DND-41 (cell line): ENCODE data around the gene BTBD3.

Experiments
- ATAC-seq: fragments of 200-7000 bp; cut with Tn5 transposase; 3 replicates; pipeline ENCODE4 v1.9.1; 2021; ENCODE audit warnings: low read depth; ENCODE audit not compliant: insufficient read depth
- DNase-seq: peaks from one replicate; pipeline ENCODE4 v3.0.0-alpha.2; 2020
- H2AFZ ChIP-seq: 2 replicates; pipeline ENCODE4 v1.6.0; 2012; ENCODE audit warnings: low read depth, low read length
- H3K27ac ChIP-seq: 2 replicates; pipeline ENCODE4 v1.5.1; 2012; ENCODE audit warnings: low read length, inconsistent platforms
- H3K27me3 ChIP-seq: fragments of 200-600 bp; sonication (generic); 2 replicates; pipeline ENCODE4 v1.6.0; 2012; ENCODE audit warnings: low read length, mild to moderate bottlenecking, inconsistent platforms; ENCODE audit not compliant: insufficient read depth, poor library complexity
- H3K36me3 ChIP-seq: 2 replicates; pipeline ENCODE4 v1.5.1; 2012; ENCODE audit warnings: low read length, inconsistent platforms; ENCODE audit not compliant: insufficient read depth
- H3K4me1 ChIP-seq: 2 replicates; pipeline ENCODE4 v1.5.1; 2012; ENCODE audit warnings: mild to moderate bottlenecking, low read length; ENCODE audit not compliant: insufficient read depth
- H3K4me2 ChIP-seq: 2 replicates; pipeline ENCODE4 v1.6.0; 2012; ENCODE audit warnings: mild to moderate bottlenecking, moderate library complexity, low read length, inconsistent platforms; ENCODE audit not compliant: insufficient read depth
- H3K4me3 ChIP-seq, 2 experiments: fragments of 200-600 bp in 1 of 2; shearing (Covaris generic) in 1 of 2; 2 replicates each; pipeline ENCODE4 v1.5.1; 2012 to 2016; ENCODE audit warnings: inconsistent platforms in 2 of 2, low read length in 2 of 2, mild to moderate bottlenecking in 2 of 2, low read depth in 1 of 2, moderate library complexity in 1 of 2
- H3K79me2 ChIP-seq: 2 replicates; pipeline ENCODE4 v1.6.0; 2012; ENCODE audit warnings: low read length, inconsistent platforms; ENCODE audit not compliant: insufficient read depth
- H3K9ac ChIP-seq: 2 replicates; pipeline ENCODE4 v1.6.0; 2012; ENCODE audit warnings: low read depth, mild to moderate bottlenecking, inconsistent platforms, low read length, moderate library complexity
- H3K9me3 ChIP-seq: 2 replicates; pipeline ENCODE4 v1.5.1; 2012; ENCODE audit warnings: low read length, moderate library complexity, mild to moderate bottlenecking, inconsistent platforms; ENCODE audit not compliant: insufficient read depth, severe bottlenecking
- H4K20me1 ChIP-seq: 2 replicates; pipeline ENCODE4 v1.6.0; 2012; ENCODE audit warnings: low read length; ENCODE audit not compliant: insufficient read depth
- EZH2 ChIP-seq: IDR thresholded peaks from 3 replicates; pipeline ENCODE4 v1.6.1; 2012; ENCODE audit warnings: borderline replicate concordance, low read depth, mild to moderate bottlenecking, moderate library complexity, low read length, inconsistent platforms; ENCODE audit not compliant: severe bottlenecking
- TF ChIP-seq, protein P1 (sequence below): IDR thresholded peaks from 2 replicates; pipeline ENCODE4 v1.5.1; 2012; ENCODE audit warnings: borderline replicate concordance, low read length, moderate library complexity, mild to moderate bottlenecking; ENCODE audit not compliant: poor library complexity, severe bottlenecking; ENCODE audit errors: extremely low read depth

BTBD3 gene

DNA sequence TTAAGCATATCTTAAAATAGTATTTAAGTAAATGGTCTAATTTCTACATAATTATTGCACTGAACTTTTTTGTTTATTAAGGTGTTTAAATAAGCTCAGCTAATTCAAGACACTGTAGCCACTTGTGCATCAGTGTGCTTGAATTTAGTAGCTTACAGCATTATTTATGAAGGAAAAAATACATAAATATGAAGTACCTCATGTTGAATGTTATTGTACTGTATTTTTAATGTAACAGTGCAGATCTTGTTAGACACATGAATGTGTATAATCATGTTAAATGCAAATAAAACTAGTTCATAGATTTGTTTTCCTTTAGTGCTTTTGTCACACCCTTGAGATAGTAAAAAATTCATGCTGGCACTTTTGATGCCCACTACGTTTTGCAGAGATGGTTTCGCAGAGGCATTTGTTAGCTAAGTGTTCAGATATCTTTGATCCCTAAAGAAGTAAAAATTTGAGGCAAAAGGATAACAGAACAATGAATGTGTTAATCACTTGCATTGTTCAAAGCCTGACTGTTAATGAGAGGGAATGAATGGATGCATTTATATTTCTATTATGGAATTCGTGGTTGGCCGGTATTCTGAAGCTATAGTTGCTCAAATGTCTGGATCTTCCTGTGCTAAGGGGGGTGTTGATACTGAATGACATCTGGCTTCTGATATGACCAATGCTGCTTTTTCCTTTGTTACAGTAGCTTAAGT is 8.8 kb downstream of the BTBD3 start:
- Histone ChIP-seq H4K20me1 (peaks cover 8% of the 10 kb centered on the region; the same call in 1 of the 2 replicates), H3K4me1 (no peaks in the 10 kb centered on the region)
- TF ChIP-seq EZH2: no peak
- TF ChIP-seq, protein P1, sequence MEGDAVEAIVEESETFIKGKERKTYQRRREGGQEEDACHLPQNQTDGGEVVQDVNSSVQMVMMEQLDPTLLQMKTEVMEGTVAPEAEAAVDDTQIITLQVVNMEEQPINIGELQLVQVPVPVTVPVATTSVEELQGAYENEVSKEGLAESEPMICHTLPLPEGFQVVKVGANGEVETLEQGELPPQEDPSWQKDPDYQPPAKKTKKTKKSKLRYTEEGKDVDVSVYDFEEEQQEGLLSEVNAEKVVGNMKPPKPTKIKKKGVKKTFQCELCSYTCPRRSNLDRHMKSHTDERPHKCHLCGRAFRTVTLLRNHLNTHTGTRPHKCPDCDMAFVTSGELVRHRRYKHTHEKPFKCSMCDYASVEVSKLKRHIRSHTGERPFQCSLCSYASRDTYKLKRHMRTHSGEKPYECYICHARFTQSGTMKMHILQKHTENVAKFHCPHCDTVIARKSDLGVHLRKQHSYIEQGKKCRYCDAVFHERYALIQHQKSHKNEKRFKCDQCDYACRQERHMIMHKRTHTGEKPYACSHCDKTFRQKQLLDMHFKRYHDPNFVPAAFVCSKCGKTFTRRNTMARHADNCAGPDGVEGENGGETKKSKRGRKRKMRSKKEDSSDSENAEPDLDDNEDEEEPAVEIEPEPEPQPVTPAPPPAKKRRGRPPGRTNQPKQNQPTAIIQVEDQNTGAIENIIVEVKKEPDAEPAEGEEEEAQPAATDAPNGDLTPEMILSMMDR: no peak

DNA sequence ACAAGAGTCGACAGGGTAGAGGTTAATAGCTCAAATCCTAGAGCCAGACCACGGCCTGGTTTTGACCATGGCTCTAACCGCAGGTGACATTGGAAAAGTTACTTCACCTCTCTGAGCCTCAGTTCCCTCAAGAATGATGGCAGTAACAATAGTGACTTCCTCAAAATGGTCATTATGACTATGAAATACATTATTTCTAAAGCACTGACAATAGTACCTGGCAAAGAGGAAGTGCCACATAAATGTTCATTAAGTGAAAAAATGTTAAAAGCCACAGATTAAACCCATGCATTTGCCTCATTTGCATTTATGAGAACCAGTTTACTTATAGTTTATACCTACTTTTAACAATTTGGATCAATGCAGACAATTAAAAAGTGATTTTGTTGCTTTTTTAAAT is 12.3 kb downstream of the BTBD3 start:
- TF ChIP-seq, protein P1: no peak
- TF ChIP-seq EZH2: no peak
- no peaks in the 10 kb centered on the region for H3K4me1 ChIP-seq
- H3K9me3 ChIP-seq: no peaks in the 10 kb centered on the region
- no peak overlapping the region for H3K27ac ChIP-seq
- no peaks in the 10 kb centered on the region for H3K27me3 ChIP-seq
- no peaks in the 10 kb centered on the region for H3K79me2 ChIP-seq
- peaks cover 17% of the 10 kb centered on the region for H3K36me3 ChIP-seq
- no peak for DNase-seq
- no peak overlapping the region for H3K4me3 ChIP-seq
- H2AFZ ChIP-seq: no peak overlapping the region
- H4K20me1 ChIP-seq: peaks cover 3% of the 10 kb centered on the region; the same call in 1 of the 2 replicates
- no peak for ATAC-seq
- no peak overlapping the region for H3K4me2 ChIP-seq
- no peak overlapping the region for H3K9ac ChIP-seq

More for the DNA sequence above, 8.8 kb downstream of the BTBD3 start:
- Histone ChIP-seq H3K27ac (no peak overlapping the region), H3K4me2 (no peak overlapping the region), H2AFZ (no peak overlapping the region), H3K4me3 (no peak overlapping the region), H3K27me3 (no peaks in the 10 kb centered on the region), H3K79me2 (no peaks in the 10 kb centered on the region), H3K36me3 (peaks cover 34% of the 10 kb centered on the region), H3K9me3 (no peaks in the 10 kb centered on the region), H3K9ac (no peak overlapping the region)
- DNase-seq (no peak), ATAC-seq (no peak)

DNA sequence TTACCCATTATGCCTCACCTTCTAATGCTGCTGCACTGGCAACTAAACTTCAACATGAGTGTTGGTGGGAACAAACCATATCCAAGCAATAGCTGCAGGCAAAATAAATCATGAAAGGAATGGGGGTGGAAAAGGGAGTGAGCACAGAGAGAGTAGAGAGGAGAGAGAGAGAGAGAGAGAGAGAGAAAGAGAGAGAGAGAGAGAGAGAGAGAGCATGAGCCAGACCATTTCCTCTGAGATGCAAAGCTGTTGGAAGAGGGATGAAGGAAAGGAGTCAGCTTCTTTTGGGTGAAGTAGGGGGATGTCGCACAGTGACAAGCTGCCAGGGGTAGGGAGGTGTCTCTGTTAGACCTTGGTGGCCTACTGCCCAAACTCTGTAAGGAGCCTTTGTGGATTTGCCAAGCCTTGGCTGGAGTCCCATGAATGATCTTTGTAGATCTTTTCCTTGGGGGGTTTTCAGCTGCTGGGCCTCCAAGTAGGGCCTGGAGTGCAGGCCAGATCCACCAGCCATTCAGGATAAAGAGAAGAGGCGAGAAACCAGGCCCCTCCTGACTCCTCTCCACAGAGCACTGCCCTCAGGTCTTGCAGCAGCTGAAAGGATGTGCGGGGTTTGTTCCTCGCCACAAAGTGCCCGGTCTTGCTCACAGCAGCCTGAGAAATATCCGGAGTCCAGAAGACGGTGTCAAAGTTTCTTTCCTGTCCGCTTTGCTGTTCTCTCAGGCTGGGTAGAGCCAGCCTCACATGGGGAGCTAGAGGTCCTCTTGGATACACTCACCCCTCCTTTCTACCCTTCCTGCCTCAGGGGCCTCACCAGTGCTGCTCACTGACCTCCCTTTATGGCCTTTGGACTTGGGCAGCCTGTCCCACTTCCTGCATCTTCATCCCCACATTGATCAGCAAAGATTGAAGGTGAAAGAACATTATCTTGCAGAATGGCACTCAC is 17.8 kb downstream of the BTBD3 start:
- H3K79me2 ChIP-seq: no peaks in the 10 kb centered on the region
- no peak overlapping the region for H3K4me2 ChIP-seq
- no peaks in the 10 kb centered on the region for H3K9me3 ChIP-seq
- no peak for ATAC-seq
- H3K36me3 ChIP-seq: no peaks in the 10 kb centered on the region
- H3K27me3 ChIP-seq: no peaks in the 10 kb centered on the region
- no peak overlapping the region for H2AFZ ChIP-seq
- no peak overlapping the region for H3K27ac ChIP-seq
- DNase-seq: no peak
- TF ChIP-seq, protein P1: no peak
- no peak for TF ChIP-seq EZH2
- no peak overlapping the region for H3K9ac ChIP-seq
- no peaks in the 10 kb centered on the region for H4K20me1 ChIP-seq
- H3K4me3 ChIP-seq: no peak overlapping the region
- no peaks in the 10 kb centered on the region for H3K4me1 ChIP-seq
